H1 (cell line): ENCODE measurements around the gene GCK. TPM values are rescaled to one million over a fixed set of nuclear protein-coding genes. Genes with fewer than 3 reads are reported as not detected.

ENCODE experiments used
- CTCF ChIA-PET: fragments of 300-600 bp; sonication (Branson Sonifier 250); formaldehyde crosslinking; loops from one replicate; lab custom pipeline; 2021; ENCODE audit not compliant: partially characterized antibody; lab: Charles Lee
- POLR2A ChIA-PET: fragments of 300-600 bp; sonication (Branson Sonifier 250); formaldehyde crosslinking; loops from one replicate; lab custom pipeline; 2021; ENCODE audit warnings: inconsistent platforms; ENCODE audit not compliant: partially characterized antibody; lab: Charles Lee
- DNase-seq, 2 experiments: peaks; one replicate each; pipeline versions ENCODE4 v3.0.0 to v3.0.0-alpha.2; 2010 to 2022; ENCODE audit warnings: low spot score in 2 of 2, low read depth in 1 of 2, mixed read lengths in 1 of 2
- FAIRE-seq: peaks from 2 replicates; lab custom pipeline; 2011; peaks lifted over from hg19 to GRCh38; lab: Jason Lieb, UNC
- H2AFZ ChIP-seq: 2 replicates; pipeline ENCODE4 v1.8.1; 2012; ENCODE audit warnings: low read length, inconsistent platforms
- H2AK5ac ChIP-seq: 2 replicates; pipeline ENCODE4 v1.6.1; 2013; ENCODE audit warnings: low read depth, low read length
- H2BK120ac ChIP-seq: replicated peaks from 2 replicates; pipeline ENCODE3; 2013; ENCODE audit warnings: low read depth, low read length, inconsistent platforms
- H2BK12ac ChIP-seq: 2 replicates; pipeline ENCODE4 v1.6.1; 2013; ENCODE audit warnings: low read depth, low read length
- H2BK15ac ChIP-seq: 2 replicates; pipeline ENCODE4 v1.6.1; 2013; ENCODE audit warnings: low read length
- H2BK20ac ChIP-seq: 2 replicates; pipeline ENCODE4 v1.6.1; 2013; ENCODE audit warnings: low read length
- H2BK5ac ChIP-seq: 2 replicates; pipeline ENCODE4 v1.6.1; 2013; ENCODE audit warnings: low read depth, low read length
- H3K14ac ChIP-seq: 2 replicates; pipeline ENCODE4 v1.6.1; 2013; ENCODE audit warnings: inconsistent platforms; ENCODE audit not compliant: insufficient read length
- H3K18ac ChIP-seq: 2 replicates; pipeline ENCODE4 v1.6.1; 2013; ENCODE audit warnings: low read length; ENCODE audit errors: extremely low read depth
- H3K23ac ChIP-seq: 2 replicates; pipeline ENCODE4 v1.6.1; 2013; ENCODE audit warnings: inconsistent platforms; ENCODE audit not compliant: insufficient read length
- H3K23me2 ChIP-seq: 2 replicates; pipeline ENCODE4 v1.6.1; 2013; ENCODE audit warnings: low read depth, low read length
- H3K27ac ChIP-seq: 2 replicates; pipeline ENCODE4 v1.6.1; 2011; ENCODE audit warnings: low read depth, low read length, inconsistent platforms
- H3K27me3 ChIP-seq, 4 experiments: replicated peaks in 1 of 4; 1 replicate in 1 of 4; 2 replicates in 3 of 4; pipeline versions ENCODE4 v1.6.1 to v1.8.1; 2011 to 2013; ENCODE audit warnings: low read length in 3 of 4, mild to moderate bottlenecking in 3 of 4, inconsistent platforms in 2 of 4, mixed read lengths in 2 of 4, moderate library complexity in 1 of 4; ENCODE audit not compliant: control insufficient read depth in 3 of 4, insufficient read depth in 3 of 4; ENCODE audit errors: extremely low read depth in 1 of 4
- H3K36me3 ChIP-seq, 4 experiments: 2 replicates each; pipeline versions ENCODE4 v1.6.1 to v1.8.1; 2011 to 2013; ENCODE audit warnings: mild to moderate bottlenecking in 4 of 4, low read length in 3 of 4, moderate library complexity in 2 of 4, control low read depth in 1 of 4, inconsistent platforms in 1 of 4; ENCODE audit not compliant: insufficient read depth in 4 of 4, control insufficient read depth in 2 of 4
- H3K4ac ChIP-seq: replicated peaks from 2 replicates; pipeline ENCODE3; 2013; ENCODE audit warnings: low read length, low read depth, mixed read lengths, inconsistent platforms; ENCODE audit not compliant: insufficient read length
- H3K4me1 ChIP-seq, 4 experiments: replicated peaks in 1 of 4; 1 replicate in 1 of 4; 2 replicates in 3 of 4; pipeline versions ENCODE4 v1.6.1 to v1.8.1; 2011 to 2013; ENCODE audit warnings: low read length in 3 of 4, inconsistent platforms in 2 of 4, mixed read lengths in 1 of 4; ENCODE audit not compliant: insufficient read depth in 4 of 4, control insufficient read depth in 3 of 4
- H3K4me2 ChIP-seq, 2 experiments: 2 replicates each; pipeline versions ENCODE4 v1.6.1 to v1.8.1; 2011 to 2013; ENCODE audit warnings: low read depth in 2 of 2, low read length in 2 of 2, control low read depth in 1 of 2, inconsistent platforms in 1 of 2, mild to moderate bottlenecking in 1 of 2; ENCODE audit not compliant: insufficient read depth in 1 of 2
- H3K4me3 ChIP-seq, 4 experiments: fragments of 200-600, 300-600 bp in 1 of 4; sonication (generic), shearing (Covaris generic), sonication (Bioruptor Twin) in 1 of 4; 2 replicates each; pipeline versions ENCODE4 v1.5.1 to v1.8.1; 2011 to 2016; ENCODE audit warnings: low read length in 4 of 4, low read depth in 3 of 4, control low read depth in 2 of 4, inconsistent platforms in 2 of 4, mild to moderate bottlenecking in 2 of 4, mixed read lengths in 1 of 4, moderate library complexity in 1 of 4; ENCODE audit not compliant: insufficient read depth in 2 of 4; ENCODE audit errors: extremely low read depth in 1 of 4
- H3K56ac ChIP-seq: replicated peaks from 2 replicates; pipeline ENCODE3; 2013; ENCODE audit warnings: low read depth, mild to moderate bottlenecking, mixed read lengths, low read length, inconsistent platforms; ENCODE audit not compliant: insufficient read length
- H3K79me1 ChIP-seq: 2 replicates; pipeline ENCODE4 v1.6.1; 2013; ENCODE audit warnings: low read depth, low read length, control low read depth
- H3K79me2 ChIP-seq, 2 experiments: 2 replicates each; pipeline versions ENCODE4 v1.6.1 to v1.8.1; 2012 to 2013; ENCODE audit warnings: low read length in 2 of 2, mild to moderate bottlenecking in 2 of 2, inconsistent platforms in 1 of 2; ENCODE audit not compliant: insufficient read depth in 2 of 2, control insufficient read depth in 1 of 2
- H3K9ac ChIP-seq, 4 experiments: replicated peaks in 1 of 4; 1 replicate in 1 of 4; 2 replicates in 3 of 4; pipeline versions ENCODE4 v1.6.1 to v1.8.1; 2011 to 2013; ENCODE audit warnings: low read depth in 3 of 4, low read length in 3 of 4, control low read depth in 2 of 4, mild to moderate bottlenecking in 2 of 4, moderate library complexity in 2 of 4, inconsistent platforms in 1 of 4; ENCODE audit errors: extremely low read depth in 1 of 4
- H3K9me3 ChIP-seq, 2 experiments: 2 replicates each; pipeline versions ENCODE4 v1.6.1 to v1.8.1; 2012 to 2013; ENCODE audit warnings: mild to moderate bottlenecking in 2 of 2, moderate library complexity in 2 of 2, control low read depth in 1 of 2, inconsistent platforms in 1 of 2, low read depth in 1 of 2, low read length in 1 of 2, mixed read lengths in 1 of 2; ENCODE audit not compliant: insufficient read depth in 2 of 2
- H4K20me1 ChIP-seq, 2 experiments: replicated peaks in 1 of 2; 2 replicates each; pipeline versions ENCODE3 to v1.8.1; 2011 to 2013; ENCODE audit warnings: inconsistent platforms in 2 of 2, low read length in 2 of 2, mild to moderate bottlenecking in 1 of 2; ENCODE audit not compliant: insufficient read depth in 2 of 2, control insufficient read depth in 1 of 2
- H4K5ac ChIP-seq: 2 replicates; pipeline ENCODE4 v1.6.1; 2013; ENCODE audit warnings: low read length, low read depth, mixed read lengths, inconsistent platforms; ENCODE audit not compliant: insufficient read length
- H4K8ac ChIP-seq: 2 replicates; pipeline ENCODE4 v1.8.0; 2013; ENCODE audit warnings: mild to moderate bottlenecking, moderate library complexity, low read length, inconsistent platforms; ENCODE audit not compliant: insufficient read depth; ENCODE audit errors: extremely low read depth
- H4K91ac ChIP-seq: replicated peaks from 2 replicates; pipeline ENCODE3; 2013; ENCODE audit warnings: low read length, mixed read lengths, inconsistent platforms; ENCODE audit not compliant: insufficient read length
- CBX5 ChIP-seq: fragments of 300-800, 300-1000 bp; sonication (generic); IDR thresholded peaks from 2 replicates; pipeline ENCODE4 v1.7.1; 2016; ENCODE audit warnings: antibody characterized with exemption, low read length, low read depth
- EZH2 ChIP-seq: fragments of 200-600 bp; sonication (generic); IDR thresholded peaks from 2 replicates; pipeline ENCODE4 v1.7.1; 2012; ENCODE audit warnings: low read depth, mild to moderate bottlenecking, moderate library complexity, low read length, inconsistent platforms; ENCODE audit not compliant: severe bottlenecking
- FOSL1 ChIP-seq: IDR thresholded peaks from 2 replicates; pipeline ENCODE4 v1.6.1; 2011; ENCODE audit warnings: mild to moderate bottlenecking, low read depth, low read length, moderate library complexity; ENCODE audit not compliant: insufficient read depth
- GTF2F1 ChIP-seq: IDR thresholded peaks from 2 replicates; pipeline ENCODE4 v1.6.1; 2012; ENCODE audit warnings: low read depth, low read length, improper control_type of control experiment, borderline replicate concordance
- NRF1 ChIP-seq: IDR thresholded peaks from 2 replicates; pipeline ENCODE4 v1.6.1; 2011; ENCODE audit warnings: mild to moderate bottlenecking, low read depth, low read length, improper control_type of control experiment
- RBBP5 ChIP-seq: IDR thresholded peaks from 2 replicates; pipeline ENCODE4 v1.7.1; 2012; ENCODE audit warnings: low read depth, mild to moderate bottlenecking, inconsistent platforms, low read length, moderate library complexity, borderline replicate concordance
- SIN3A ChIP-seq, 2 experiments: IDR thresholded peaks in 1 of 2; conservative IDR thresholded peaks in 1 of 2; 2 replicates each; pipeline ENCODE4 v1.6.1; 2011 to 2012; ENCODE audit warnings: low read length in 2 of 2, improper control_type of control experiment in 1 of 2, low read depth in 1 of 2, mild to moderate bottlenecking in 1 of 2
- SUZ12 ChIP-seq: fragments of 200-600 bp; sonication (generic); IDR thresholded peaks from 2 replicates; pipeline ENCODE4 v1.6.1; 2012; ENCODE audit warnings: mild to moderate bottlenecking, inconsistent platforms, low read length, moderate library complexity, mixed read lengths
- USF2 ChIP-seq: IDR thresholded peaks from 2 replicates; pipeline ENCODE4 v1.6.1; 2011; ENCODE audit warnings: low read length, improper control_type of control experiment
- WGBS, 2 experiments: shearing (Covaris generic) in 1 of 2; methylation state at CpG; one replicate each; pipeline versions ENCODE4 v1.1.6 to v1.1.7; 2013 to 2015; ENCODE audit warnings: low lambda C conversion rate in 2 of 2, mixed read lengths in 2 of 2, inconsistent platforms in 1 of 2, low coverage in 1 of 2, missing lambda C conversion rate in 1 of 2; ENCODE audit not compliant: insufficient replicate concordance in 2 of 2, insufficient coverage in 1 of 2, insufficient read length in 1 of 2; ENCODE audit errors: extremely low coverage in 1 of 2, missing lambda C conversion rate in 1 of 2; 5-methylcytosine and 5-hydroxymethylcytosine counted together
- polyA plus RNA-seq, 7 experiments: library from polyadenylated mRNA; depleted of rRNA in 3 of 7; stranded (reverse) in 5 of 7; unstranded in 2 of 7; fragments of >200 nt in 5 of 7; fragments of 200-250 nt in 2 of 7; gene quantifications; 1 replicate in 5 of 7; 2 replicates in 1 of 7; 4 replicates in 1 of 7; pipeline versions ENCODE4 v1.2.1 to v1.2.3, GENCODE V29; 2011 to 2013; ENCODE audit warnings: missing spikeins in 2 of 7, mixed read lengths in 2 of 7
- total RNA-seq: library from RNA; stranded (reverse); fragmentation: NEBNext Ultra II Directional; extraction: Animal tissue kit (Norgen Biotek cat#: 25700); gene quantifications from 2 replicates; pipeline ENCODE4 v1.2.1, GENCODE V29; 2021

GCK gene
- total and polyA plus RNA-seq, 2 of the 8 experiments (the other 6 are each of a cell fraction or from before 2014, with no cell fraction given): 2.4 to 4.9 TPM

DNA sequence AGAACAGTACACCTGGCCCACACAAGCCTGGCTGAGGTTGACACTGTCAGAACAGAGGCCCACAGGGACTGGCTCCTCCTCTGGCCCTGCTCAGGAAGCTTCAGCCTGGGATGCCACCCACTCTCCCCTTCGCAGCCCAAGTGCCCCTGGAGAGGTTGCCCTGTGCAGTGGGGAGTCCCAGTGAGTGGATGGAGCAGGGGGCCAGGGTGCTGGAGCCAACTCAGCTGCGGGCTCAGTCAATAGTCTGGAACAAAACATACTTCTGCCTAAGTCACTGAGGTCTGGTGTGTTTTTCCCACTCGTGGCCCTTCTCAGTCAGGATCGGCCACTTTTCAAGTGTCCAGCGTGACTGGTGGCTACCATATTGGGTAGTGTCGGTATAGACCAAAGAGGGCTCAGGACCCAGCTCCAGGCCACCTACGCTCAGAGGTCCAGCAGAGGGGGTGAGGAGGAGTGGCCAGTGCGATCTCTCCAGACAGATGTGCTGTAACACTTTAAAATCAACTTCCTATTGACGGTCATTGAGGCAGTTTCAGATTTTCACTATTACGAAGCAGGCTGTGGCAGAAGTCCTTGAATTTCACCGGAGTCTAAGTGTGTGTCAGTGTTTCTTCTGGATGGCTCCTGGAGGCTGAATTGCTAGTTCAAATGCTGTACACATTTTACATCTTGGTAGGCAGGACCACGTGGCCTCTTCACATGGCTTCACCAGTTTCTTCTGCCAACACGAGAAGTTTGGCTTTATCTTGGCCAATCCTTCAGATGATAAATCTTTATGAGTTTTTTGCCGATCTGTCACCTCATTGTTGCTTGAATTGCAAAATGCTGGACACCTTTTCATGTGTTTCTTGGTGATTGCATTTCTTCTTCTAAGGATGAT, 994 bp upstream of the GCK start:
- Histone ChIP-seq H3K56ac (no peak overlapping the region), H4K8ac (no peak overlapping the region), H3K4ac (no peak overlapping the region), H3K14ac (no peak overlapping the region), H3K36me3 (no peaks in the 10 kb centered on the region), H2AK5ac (no peak overlapping the region), H2BK12ac (no peak overlapping the region), H3K4me1 (no peaks in the 10 kb centered on the region; a peak in 2 of 7 replicates), H2AFZ (no peak overlapping the region), H3K79me1 (no peaks in the 10 kb centered on the region), H2BK120ac (no peak overlapping the region), H2BK5ac (no peak overlapping the region), H2BK20ac (no peak overlapping the region), H3K4me2 (no peak overlapping the region), H3K27ac (no peak overlapping the region), H3K27me3 (peaks cover 0 to 3% (median 0%) of the 10 kb centered on the region in 4 experiments; a peak in 2 of 7 replicates), H3K79me2 (no peaks in the 10 kb centered on the region), H4K20me1 (no peaks in the 10 kb centered on the region), H3K9ac (no peak overlapping the region), H4K91ac (no peak overlapping the region), H3K4me3 (no peak overlapping the region), H3K9me3 (no peaks in the 10 kb centered on the region), H2BK15ac (no peak overlapping the region), H3K23ac (no peak overlapping the region), H3K23me2 (no peaks in the 10 kb centered on the region), H4K5ac (no peak overlapping the region), H3K18ac (no peak overlapping the region)
- DNase-seq: no peak
- POLR2A ChIA-PET: interaction anchor here (1.0 kb wide), 1 partner anchor 50 kb away, joined by 3 read pairs; no protein-coding TSS in a partner anchor
- TF ChIP-seq CBX5 (no peak), SIN3A (conservative IDR thresholded peaks at IDR 0.05 in 1 of 2, IDR thresholded peaks at IDR 0.05 in 1 of 2; ENCODE audit: low read depth in 1 of 2, low read length in 2 of 2) (no peak), FOSL1 (no peak), GTF2F1 (no peak), EZH2 (no peak), USF2 (no peak), RBBP5 (no peak), SUZ12 (no peak), NRF1 (no peak)
- no peak for FAIRE-seq
- CTCF ChIA-PET: no interaction called here
- 80% methylated on average over 14 of the region's 14 CpGs; no CpG with 5 or more reads in 1 of the 2 experiments for WGBS, 2 experiments
